Measurements from ENCODE around the gene URM1.

Gene URM1

DNA sequence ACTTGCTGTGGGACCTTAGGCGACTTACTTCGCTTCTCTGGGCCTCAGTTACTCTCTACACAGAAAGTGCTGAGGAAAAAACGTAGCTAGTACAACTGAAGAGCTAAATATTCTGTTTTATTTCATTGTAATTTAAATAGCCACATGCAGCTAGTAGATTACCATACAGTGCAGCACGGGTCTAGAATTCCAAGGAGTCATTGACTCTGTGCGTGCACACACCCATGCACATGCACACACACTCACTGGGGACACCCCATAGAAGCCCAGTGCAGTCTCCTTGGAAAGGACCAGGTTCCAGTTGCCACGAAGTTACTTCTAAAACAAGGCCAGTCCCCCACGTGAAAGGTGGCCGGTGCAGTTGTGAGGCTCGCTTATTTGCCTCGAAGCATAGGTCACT lies 17.0 kb downstream of the URM1 start:
- TF ChIP-seq RAD21 (IDR thresholded peaks at IDR 0.05; ENCODE audit: low read depth) (no peak), YY1 (IDR thresholded peaks at IDR 0.05; ENCODE audit: low read depth) (no peak), CEBPB (IDR thresholded peaks at IDR 0.05) (no peak), FOXM1 (IDR thresholded peaks at IDR 0.05; ENCODE audit: borderline replicate concordance, low read depth) (no peak)
- TF ChIP-seq, protein P1, sequence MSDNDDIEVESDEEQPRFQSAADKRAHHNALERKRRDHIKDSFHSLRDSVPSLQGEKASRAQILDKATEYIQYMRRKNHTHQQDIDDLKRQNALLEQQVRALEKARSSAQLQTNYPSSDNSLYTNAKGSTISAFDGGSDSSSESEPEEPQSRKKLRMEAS (IDR thresholded peaks at IDR 0.05): no peak
- TF ChIP-seq, protein P2, sequence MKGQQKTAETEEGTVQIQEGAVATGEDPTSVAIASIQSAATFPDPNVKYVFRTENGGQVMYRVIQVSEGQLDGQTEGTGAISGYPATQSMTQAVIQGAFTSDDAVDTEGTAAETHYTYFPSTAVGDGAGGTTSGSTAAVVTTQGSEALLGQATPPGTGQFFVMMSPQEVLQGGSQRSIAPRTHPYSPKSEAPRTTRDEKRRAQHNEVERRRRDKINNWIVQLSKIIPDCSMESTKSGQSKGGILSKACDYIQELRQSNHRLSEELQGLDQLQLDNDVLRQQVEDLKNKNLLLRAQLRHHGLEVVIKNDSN (IDR thresholded peaks at IDR 0.05): no peak
- TF ChIP-seq, protein P3, sequence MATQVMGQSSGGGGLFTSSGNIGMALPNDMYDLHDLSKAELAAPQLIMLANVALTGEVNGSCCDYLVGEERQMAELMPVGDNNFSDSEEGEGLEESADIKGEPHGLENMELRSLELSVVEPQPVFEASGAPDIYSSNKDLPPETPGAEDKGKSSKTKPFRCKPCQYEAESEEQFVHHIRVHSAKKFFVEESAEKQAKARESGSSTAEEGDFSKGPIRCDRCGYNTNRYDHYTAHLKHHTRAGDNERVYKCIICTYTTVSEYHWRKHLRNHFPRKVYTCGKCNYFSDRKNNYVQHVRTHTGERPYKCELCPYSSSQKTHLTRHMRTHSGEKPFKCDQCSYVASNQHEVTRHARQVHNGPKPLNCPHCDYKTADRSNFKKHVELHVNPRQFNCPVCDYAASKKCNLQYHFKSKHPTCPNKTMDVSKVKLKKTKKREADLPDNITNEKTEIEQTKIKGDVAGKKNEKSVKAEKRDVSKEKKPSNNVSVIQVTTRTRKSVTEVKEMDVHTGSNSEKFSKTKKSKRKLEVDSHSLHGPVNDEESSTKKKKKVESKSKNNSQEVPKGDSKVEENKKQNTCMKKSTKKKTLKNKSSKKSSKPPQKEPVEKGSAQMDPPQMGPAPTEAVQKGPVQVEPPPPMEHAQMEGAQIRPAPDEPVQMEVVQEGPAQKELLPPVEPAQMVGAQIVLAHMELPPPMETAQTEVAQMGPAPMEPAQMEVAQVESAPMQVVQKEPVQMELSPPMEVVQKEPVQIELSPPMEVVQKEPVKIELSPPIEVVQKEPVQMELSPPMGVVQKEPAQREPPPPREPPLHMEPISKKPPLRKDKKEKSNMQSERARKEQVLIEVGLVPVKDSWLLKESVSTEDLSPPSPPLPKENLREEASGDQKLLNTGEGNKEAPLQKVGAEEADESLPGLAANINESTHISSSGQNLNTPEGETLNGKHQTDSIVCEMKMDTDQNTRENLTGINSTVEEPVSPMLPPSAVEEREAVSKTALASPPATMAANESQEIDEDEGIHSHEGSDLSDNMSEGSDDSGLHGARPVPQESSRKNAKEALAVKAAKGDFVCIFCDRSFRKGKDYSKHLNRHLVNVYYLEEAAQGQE (IDR thresholded peaks at IDR 0.05; ENCODE audit: low read depth): no peak

DNA sequence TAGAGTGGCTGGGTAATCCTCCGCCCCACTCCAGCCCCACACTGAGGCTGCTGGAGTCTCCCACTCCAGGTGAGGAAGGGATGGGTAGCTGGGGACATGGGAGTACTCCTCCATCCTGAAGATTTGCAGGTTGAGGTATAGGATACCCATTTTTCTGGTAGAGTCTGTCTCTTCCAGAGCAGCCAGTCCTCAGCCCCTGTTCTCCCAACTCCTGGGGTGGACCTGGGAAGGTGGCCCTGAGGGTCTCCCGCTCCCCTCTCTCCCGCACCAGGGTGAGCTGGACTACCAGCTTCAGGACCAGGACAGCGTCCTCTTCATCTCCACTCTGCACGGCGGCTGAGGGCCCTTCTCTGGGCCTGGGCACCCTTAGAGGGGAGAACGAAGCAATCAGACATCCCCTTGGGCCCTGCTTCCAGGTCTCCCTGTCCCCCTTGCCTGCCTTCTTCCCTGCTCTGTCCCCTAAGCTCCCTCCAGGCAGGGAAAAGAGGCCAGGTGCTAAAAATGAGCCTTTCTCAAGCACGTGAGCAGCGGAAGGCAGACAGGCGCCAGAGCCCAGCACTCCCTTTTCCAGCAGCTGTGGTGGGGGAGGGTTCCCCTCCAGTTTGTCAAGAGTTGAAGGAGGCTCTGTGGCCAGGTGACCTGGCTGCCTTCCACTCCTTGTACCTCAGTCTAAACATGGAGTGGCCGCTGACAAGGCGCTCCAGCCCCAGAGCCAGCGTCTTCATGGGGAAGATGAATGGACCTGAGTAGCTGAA lies 18.4 kb downstream of the URM1 start:
- TF ChIP-seq CEBPB (IDR thresholded peaks at IDR 0.05) (no peak), ZBTB7A (IDR thresholded peaks at IDR 0.05; ENCODE audit: low read depth) (no peak), TAF1 (IDR thresholded peaks at IDR 0.05; ENCODE audit: low read depth) (no peak)
- TF ChIP-seq, protein P3 (IDR thresholded peaks at IDR 0.05; ENCODE audit: low read depth): peak; percentile 41; the same call in 1 of the 2 replicates

DNA sequence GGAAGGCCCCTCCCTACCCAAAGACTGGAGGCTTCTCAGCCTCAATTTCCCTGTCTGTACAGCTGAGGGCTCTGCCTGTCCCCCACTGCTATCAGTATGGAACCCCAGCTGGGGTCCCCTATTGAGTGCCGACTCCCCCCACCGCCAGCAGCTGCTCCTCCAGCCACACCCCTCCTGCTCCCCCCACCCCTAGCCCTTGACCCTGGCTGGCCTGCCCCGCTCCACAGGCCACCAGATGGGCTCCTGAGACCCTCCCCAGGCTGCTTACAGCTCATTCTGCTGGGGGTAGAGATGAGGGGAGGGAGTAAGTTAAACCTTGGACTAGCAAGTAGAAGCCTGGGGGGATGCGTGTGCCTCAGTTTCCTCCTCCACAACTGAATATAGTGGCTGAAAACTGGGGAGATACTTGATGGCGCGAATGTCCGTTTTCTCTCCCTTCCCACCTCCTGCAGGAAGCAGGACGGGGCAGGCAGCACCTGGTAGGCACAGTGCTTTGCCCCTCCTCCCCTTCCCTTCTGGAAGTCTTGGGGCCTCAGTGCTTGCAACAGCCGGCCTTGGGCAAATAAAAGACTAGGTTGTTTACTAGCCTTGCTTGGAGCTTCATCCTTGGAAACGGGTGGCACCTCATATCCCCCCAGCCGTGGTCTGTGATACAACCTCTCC lies 19.1 kb downstream of the URM1 start:
- TF ChIP-seq, protein P1 (IDR thresholded peaks at IDR 0.05): no peak
- TF ChIP-seq FOXM1 (IDR thresholded peaks at IDR 0.05; ENCODE audit: borderline replicate concordance, low read depth) (no peak), TAF1 (IDR thresholded peaks at IDR 0.05; ENCODE audit: low read depth) (no peak), TCF12 (IDR thresholded peaks at IDR 0.05; ENCODE audit: low read depth) (no peak), EP300 (IDR thresholded peaks at IDR 0.05; ENCODE audit: borderline replicate concordance) (no peak), ZBTB7A (IDR thresholded peaks at IDR 0.05; ENCODE audit: low read depth) (no peak), CREB1 (IDR thresholded peaks at IDR 0.05; ENCODE audit: low read depth) (no peak), NFIC (IDR thresholded peaks at IDR 0.05) (no peak), EGR1 (IDR thresholded peaks at IDR 0.05) (no peak)
- TF ChIP-seq, protein P2 (IDR thresholded peaks at IDR 0.05): no peak
- TF ChIP-seq, protein P3 (IDR thresholded peaks at IDR 0.05; ENCODE audit: low read depth): no peak

DNA sequence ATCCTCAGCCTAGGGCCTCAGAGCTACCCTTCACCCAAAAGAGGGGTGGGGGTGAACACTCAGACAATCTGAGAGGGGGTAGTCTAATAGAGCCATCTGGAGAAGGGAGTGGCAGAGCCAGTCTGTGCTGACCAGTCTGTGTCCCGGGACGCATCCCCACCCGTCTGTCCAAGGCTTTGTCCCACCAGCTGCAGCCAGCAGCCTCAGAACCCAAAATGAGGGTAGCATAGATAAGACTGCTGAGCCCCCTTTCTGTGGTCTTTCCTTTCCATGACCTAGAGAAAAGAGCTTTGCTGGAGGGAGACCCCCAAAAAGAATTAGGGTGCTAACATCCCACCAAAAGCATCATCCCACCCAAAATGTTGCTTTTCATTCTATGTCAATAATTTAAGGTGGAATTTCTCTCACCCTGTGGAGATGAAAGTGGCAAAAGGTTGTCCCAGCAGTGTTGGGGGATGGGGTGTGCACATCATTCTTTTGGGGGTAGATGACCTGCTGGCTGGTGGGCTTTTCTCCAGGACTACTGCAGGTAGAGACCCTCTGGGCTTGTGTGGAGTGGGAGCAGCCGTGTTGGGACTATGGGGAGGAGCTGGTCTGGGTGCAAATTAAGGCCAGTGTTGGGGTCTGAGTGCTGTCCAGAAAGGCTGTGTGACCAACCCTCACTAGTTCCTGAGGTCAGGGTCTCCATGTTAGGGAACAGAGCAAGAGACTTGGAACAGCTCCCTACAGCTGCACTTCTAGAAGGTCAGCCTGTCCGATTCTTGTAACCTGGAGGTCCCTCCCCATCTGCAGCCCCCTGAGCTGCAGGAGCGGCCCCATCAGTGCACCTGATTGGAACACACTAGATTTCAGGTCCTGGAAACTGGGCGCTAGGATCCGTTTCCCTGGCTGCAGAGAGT lies 19.9 kb downstream of the URM1 start:
- no peak for TF ChIP-seq FOXM1 (IDR thresholded peaks at IDR 0.05; ENCODE audit: borderline replicate concordance, low read depth)
- TF ChIP-seq, protein P3 (IDR thresholded peaks at IDR 0.05; ENCODE audit: low read depth): no peak
- TF ChIP-seq TEAD4 (IDR thresholded peaks at IDR 0.05): no peak
- TF ChIP-seq RAD21 (IDR thresholded peaks at IDR 0.05; ENCODE audit: low read depth): no peak
- no peak for TF ChIP-seq EGR1 (IDR thresholded peaks at IDR 0.05)
- no peak for TF ChIP-seq EP300 (IDR thresholded peaks at IDR 0.05; ENCODE audit: borderline replicate concordance)
- TF ChIP-seq TAF1 (IDR thresholded peaks at IDR 0.05; ENCODE audit: low read depth): no peak
- TF ChIP-seq, protein P1 (IDR thresholded peaks at IDR 0.05): no peak
- no peak for TF ChIP-seq TCF12 (IDR thresholded peaks at IDR 0.05; ENCODE audit: low read depth)
